Measurements from ENCODE around the gene OR52N5.

GRCh38 chr11:5796541-5796940, 13.4 kb upstream of the OR52N5 start:
- no peak for TF ChIP-seq CTCF (IDR thresholded peaks at IDR 0.05)
- no peak for TF ChIP-seq POLR2A (IDR thresholded peaks at IDR 0.05)

All from heart left ventricle (tissue), 13 donors.